Natural killer cell (primary cell): ENCODE measurements around the gene ARAF. TPM values are rescaled to one million over a fixed set of nuclear protein-coding genes. Genes with fewer than 3 reads are reported as not detected.

ENCODE experiments used
- ATAC-seq, 3 donors: fragments of 150-1000 bp in 2 of 3; fragments of 200-7000 bp in 1 of 3; cut with Tn5 transposase; 1 replicate in 1 of 3; 2 replicates in 2 of 3; pipeline ENCODE4 v1.10.0; 2021; ENCODE audit warnings: mild to moderate bottlenecking in 2 of 3, moderate library complexity in 2 of 3
- DNase-seq, 2 donors: peaks; one replicate each; pipeline versions ENCODE4 v3.0.0 to v3.0.0-alpha.2; 2013 to 2021; ENCODE audit warnings: mixed read lengths in 1 of 2
- H3K27ac ChIP-seq: one replicate; pipeline ENCODE4 v1.5.1; 2013; ENCODE audit warnings: mild to moderate bottlenecking, low read length
- H3K27me3 ChIP-seq: one replicate; pipeline ENCODE4 v1.6.1; 2013; ENCODE audit warnings: low read length; ENCODE audit not compliant: control insufficient read depth, insufficient read depth
- H3K36me3 ChIP-seq: one replicate; pipeline ENCODE4 v1.6.1; 2013; ENCODE audit warnings: low read length; ENCODE audit not compliant: control insufficient read depth, insufficient read depth
- H3K4me1 ChIP-seq: one replicate; pipeline ENCODE4 v1.6.1; 2013; ENCODE audit warnings: low read length; ENCODE audit not compliant: control insufficient read depth, insufficient read depth
- H3K4me3 ChIP-seq: one replicate; pipeline ENCODE4 v1.5.1; 2013; ENCODE audit warnings: low read length
- H3K9me3 ChIP-seq: one replicate; pipeline ENCODE4 v1.6.1; 2013; ENCODE audit warnings: low read length; ENCODE audit not compliant: control insufficient read depth, insufficient read depth
- H3K27ac Mint-ChIP-seq, 2 donors: one replicate each; pipeline ENCODE4 v1.8.0; 2022; ENCODE audit warnings: mild to moderate bottlenecking in 2 of 2, mixed read lengths in 2 of 2, moderate library complexity in 1 of 2
- H3K27me3 Mint-ChIP-seq, 2 donors: one replicate each; pipeline ENCODE4 v1.8.0; 2022; ENCODE audit warnings: low read depth in 2 of 2, mixed read lengths in 2 of 2
- H3K36me3 Mint-ChIP-seq: one replicate; pipeline ENCODE4 v1.8.0; 2022; ENCODE audit warnings: mixed read lengths
- H3K4me1 Mint-ChIP-seq, 2 donors: one replicate each; pipeline ENCODE4 v1.8.0; 2022; ENCODE audit warnings: mixed read lengths in 2 of 2
- H3K4me3 Mint-ChIP-seq: one replicate; pipeline ENCODE4 v1.8.0; 2022; ENCODE audit warnings: mild to moderate bottlenecking, moderate library complexity, mixed read lengths
- H3K9me3 Mint-ChIP-seq, 2 donors: one replicate each; pipeline ENCODE4 v1.8.0; 2022; ENCODE audit warnings: mixed read lengths in 2 of 2
- CTCF ChIP-seq: fragments of 200-600 bp; IDR thresholded peaks from one replicate; pipeline ENCODE4 v1.8.0; 2022; ENCODE audit warnings: antibody characterized with exemption
- WGBS: methylation state at CpG from one replicate; pipeline ENCODE4 v1.1.7; 2013; ENCODE audit warnings: missing lambda C conversion rate; ENCODE audit not compliant: insufficient coverage; 5-methylcytosine and 5-hydroxymethylcytosine counted together
- intact Hi-C: fragments of 100-400 bp; cut with micrococcal nuclease; formaldehyde crosslinking; loops from one replicate; pipeline ENCODE4 v1.14.2; 2022
- total RNA-seq, 4 donors: library from RNA; stranded (reverse); fragments of 120-200 nt in 1 of 4; gene quantifications; one replicate each; pipeline versions ENCODE4 v1.2.3 to v1.2.4, GENCODE V29; 2013 to 2022

ARAF gene
- total RNA-seq, 3 donors from 2014 or later (not counting 1 experiment from before 2014, with no cell fraction given): 162 to 173 (median 169) TPM

- Mint-ChIP-seq H3K27me3 (peaks cover 55 to 58% of the 10 kb centered on the region in 2 donors), H3K4me1 (peaks cover 0 to 6% of the 10 kb centered on the region in 2 donors), H3K9me3 (no peaks in the 10 kb centered on the region), H3K27ac (no peak within 1 kb of the TSS), H3K4me3 (peak within 1 kb of the TSS; percentile 17), H3K36me3 (no peaks in the 10 kb centered on the region)
- DNase-seq (peak; percentile 79 to 93), ATAC-seq (peak; percentile 94 to 97 (median 97))
- WGBS: 2% methylated on average over 73 of the region's 88 CpGs
- Histone ChIP-seq H3K36me3 (no peaks in the 10 kb centered on the region), H3K4me3 (no peak within 1 kb of the TSS), H3K4me1 (peaks cover 15% of the 10 kb centered on the region), H3K9me3 (no peaks in the 10 kb centered on the region), H3K27ac (no peak within 1 kb of the TSS), H3K27me3 (peaks cover 19% of the 10 kb centered on the region)
- TF ChIP-seq CTCF: no peak
- intact Hi-C loops: loop anchor here (1.0 to 5.0 kb wide), 2 partner anchors 38 to 58 kb away; partner anchors contain the start of genes ARAF and UXT
Measured at GRCh38 chrX:47619486-47620302, 58.7 kb downstream of the ARAF start, which contains the start of gene SYN1. Gene SYN1, minus strand, starts transcription at chrX:47619857. Its CDS starts 129 bp downstream, at chrX:47619728.

GRCh38 chrX:47620303-47620685, 59.3 kb downstream of the ARAF start:
- H3K4me3 Mint-ChIP-seq: no peak overlapping the region
- ATAC-seq (no peak), DNase-seq (no peak)
- peaks cover 59 to 64% of the 10 kb centered on the region in 2 donors for H3K27me3 Mint-ChIP-seq
- no peak overlapping the region for H3K27ac ChIP-seq
- H3K4me1 ChIP-seq: peaks cover 15% of the 10 kb centered on the region
- no peaks in the 10 kb centered on the region for H3K36me3 Mint-ChIP-seq
- peaks cover 21% of the 10 kb centered on the region for H3K27me3 ChIP-seq
- no peaks in the 10 kb centered on the region for H3K36me3 ChIP-seq
- no peak overlapping the region for H3K4me3 ChIP-seq
- peaks cover 0 to 6% of the 10 kb centered on the region in 2 donors for H3K4me1 Mint-ChIP-seq
- WGBS: 59% methylated on average over 8 of the region's 9 CpGs
- H3K9me3 ChIP-seq: no peaks in the 10 kb centered on the region
- no peak for TF ChIP-seq CTCF
- H3K9me3 Mint-ChIP-seq: no peaks in the 10 kb centered on the region
- intact Hi-C loops: loop anchor here (5.0 kb wide), 1 partner anchor 37 kb away; the partner anchor contains the start of gene UXT
- no peak overlapping the region for H3K27ac Mint-ChIP-seq

Other genes starting within 250 kb of the ARAF start
- gene ZNF157, start 190.6 kb upstream of the ARAF start, total RNA-seq: under 1 TPM; 0.35 to 0.61 (median 0.47) TPM
- 10 to 100 TPM in 1 of 3 donors, 1 to 10 TPM in 2; 7.9 to 11.8 (median 10.0) TPM for gene ZNF41, start 78.0 kb upstream of the ARAF start, total RNA-seq
- gene TIMP1, start 21.2 kb downstream of the ARAF start, total RNA-seq: 10 to 100 TPM; 50.9 to 71.3 (median 68.6) TPM
- gene SYN1, start 58.7 kb downstream of the ARAF start, total RNA-seq: under 1 TPM in 1 of 3 donors, not detected in 2; 0.40 TPM
- 10 to 100 TPM in 2 of 3 donors, 1 to 10 TPM in 1; 9.0 to 21.1 (median 19.3) TPM for gene CFP, start 68.7 kb downstream of the ARAF start, total RNA-seq
- gene ELK1, start 89.4 kb downstream of the ARAF start, total RNA-seq: 10 to 100 TPM; 14.1 to 15.2 (median 14.8) TPM
- gene UXT, start 98.0 kb downstream of the ARAF start, total RNA-seq: 100 to 1,000 TPM in 1 of 3 donors, 10 to 100 TPM in 2; 88.2 to 102 (median 95.4) TPM